HG03520 (cell line): ENCODE data around the gene APC.

ENCODE experiments used
- ATAC-seq: cut with Tn5 transposase; IDR thresholded peaks from one replicate; pipeline ENCODE4 v1.9.1; 2021; ENCODE audit warnings: mild to moderate bottlenecking, moderate library complexity; ENCODE audit not compliant: unreplicated experiment

The APC gene

GRCh38 chr5:112892776-112893175 lies 155.1 kb downstream of the APC start:
- ATAC-seq = no peak

GRCh38 chr5:112895682-112896081 lies 158.0 kb downstream of the APC start:
- no peak for ATAC-seq
